Hematopoietic multipotent progenitor cell treated with erythropoietin and hydrocortisone succinate and interleukin-3 and kit ligand, for 15 days (in vitro differentiated cells): ENCODE measurements around the gene RAP1GAP2.
"Not testable (repeated sequence)": the region's sequence is repeated elsewhere in the genome, so short reads cannot be mapped to it uniquely, and the experiment has no call there.

Experiments
- DNase-seq: peaks from one replicate; pipeline ENCODE4 v3.0.0-alpha.2; 2015; ENCODE audit warnings: low spot score

RAP1GAP2 gene

GRCh38 chr17:3043737-3044365 is 247.6 kb downstream of the RAP1GAP2 start:
- DNase-seq = peak; percentile 26

- no peak for DNase-seq
Observed at GRCh38 chr17:3046753-3047152, 250.5 kb downstream of the RAP1GAP2 start.

GRCh38 chr17:3048727-3049471 is 252.7 kb downstream of the RAP1GAP2 start:
- peak; percentile 72 for DNase-seq

- DNase-seq = no peak
Observed at GRCh38 chr17:3049705-3050295, 253.6 kb downstream of the RAP1GAP2 start.

GRCh38 chr17:3054868-3055267 is 258.6 kb downstream of the RAP1GAP2 start:
- not testable (repeated sequence) for DNase-seq

GRCh38 chr17:3062824-3063377 is 266.7 kb downstream of the RAP1GAP2 start:
- DNase-seq = not testable (repeated sequence)

- DNase-seq = not testable (repeated sequence)
Observed at GRCh38 chr17:3063507-3063906, 267.3 kb downstream of the RAP1GAP2 start, which contains the start of gene OR1D5. OR1D5 (minus strand) TSS chr17:3063607; CDS start chr17:3063607, 0 bp downstream.

GRCh38 chr17:3065192-3065591 is 269.0 kb downstream of the RAP1GAP2 start:
- not testable (repeated sequence) for DNase-seq

- DNase-seq = not testable (repeated sequence)
Observed at GRCh38 chr17:3073850-3074249, 277.6 kb downstream of the RAP1GAP2 start.
